Activated CD4-positive, alpha-beta T cell treated with anti-CD3 and anti-CD28 coated beads, Interleukin-2, amount 50 U/mL, for 1 hour (primary cell): ENCODE results near the gene ZBTB43.

Experiments used
- DNase-seq: peaks from one replicate; pipeline ENCODE4 v3.0.0-alpha.2; 2020

ZBTB43 gene

DNA sequence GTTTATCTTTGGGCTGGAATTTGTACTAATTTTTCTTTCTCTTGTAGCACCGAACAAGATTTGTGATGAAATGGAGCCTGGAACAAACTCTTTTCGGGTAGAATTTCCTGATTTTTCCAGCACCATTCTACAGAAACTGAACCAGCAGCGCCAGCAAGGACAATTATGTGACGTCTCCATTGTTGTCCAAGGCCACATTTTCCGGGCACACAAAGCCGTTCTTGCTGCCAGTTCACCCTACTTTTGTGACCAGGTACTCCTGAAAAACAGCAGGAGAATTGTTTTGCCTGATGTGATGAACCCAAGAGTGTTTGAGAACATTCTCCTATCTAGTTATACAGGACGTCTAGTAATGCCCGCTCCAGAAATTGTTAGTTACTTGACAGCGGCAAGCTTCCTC lies 27.6 kb downstream of the ZBTB43 start:
- no peak for DNase-seq

GRCh38 chr9:126833020-126833419 lies 28.2 kb downstream of the ZBTB43 start:
- DNase-seq = no peak

- DNase-seq = no peak
Observed at GRCh38 chr9:126833710-126834345, 29.0 kb downstream of the ZBTB43 start.

DNA sequence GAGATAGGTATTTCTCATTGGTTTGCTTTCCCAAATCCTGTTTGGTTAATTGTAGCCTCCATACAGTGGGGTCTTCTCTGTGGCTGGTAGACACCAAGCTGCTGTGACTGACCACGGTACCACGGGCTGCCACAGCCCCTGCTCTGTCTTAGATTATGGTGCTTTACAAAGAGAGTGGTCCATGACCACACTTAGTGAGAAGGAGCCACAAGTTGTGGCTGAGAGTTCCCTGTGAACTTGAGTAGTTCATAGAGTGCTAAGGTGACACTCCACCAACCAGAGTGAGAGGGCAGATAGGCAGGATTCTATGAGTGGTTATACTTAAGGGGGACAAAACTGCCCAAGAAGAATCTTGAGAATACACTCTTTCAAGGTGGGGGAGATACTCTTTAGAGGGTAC lies 29.8 kb downstream of the ZBTB43 start:
- no peak for DNase-seq

DNA sequence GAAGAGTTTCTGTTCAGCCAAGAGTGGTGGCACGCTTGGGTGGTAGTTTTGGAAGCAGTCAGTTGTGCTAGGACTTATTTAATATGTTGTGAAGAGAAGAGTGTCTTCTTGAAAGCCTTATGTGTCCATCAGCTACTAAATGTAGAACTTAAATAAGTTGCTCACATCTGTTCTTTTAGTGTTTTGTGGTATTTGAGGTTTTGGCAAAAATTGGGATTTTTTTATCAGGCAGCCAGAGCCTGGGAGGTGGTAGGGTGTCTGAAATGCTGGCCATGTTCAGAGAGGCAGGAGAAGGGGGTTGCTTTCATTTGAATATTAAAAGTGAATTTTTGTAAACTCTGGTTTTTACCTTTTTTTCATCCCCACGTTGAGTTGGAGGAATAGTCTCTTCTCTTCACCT lies 31.4 kb downstream of the ZBTB43 start:
- no peak for DNase-seq

- DNase-seq = no peak
Observed at GRCh38 chr9:126838055-126838811, 33.4 kb downstream of the ZBTB43 start.

DNA sequence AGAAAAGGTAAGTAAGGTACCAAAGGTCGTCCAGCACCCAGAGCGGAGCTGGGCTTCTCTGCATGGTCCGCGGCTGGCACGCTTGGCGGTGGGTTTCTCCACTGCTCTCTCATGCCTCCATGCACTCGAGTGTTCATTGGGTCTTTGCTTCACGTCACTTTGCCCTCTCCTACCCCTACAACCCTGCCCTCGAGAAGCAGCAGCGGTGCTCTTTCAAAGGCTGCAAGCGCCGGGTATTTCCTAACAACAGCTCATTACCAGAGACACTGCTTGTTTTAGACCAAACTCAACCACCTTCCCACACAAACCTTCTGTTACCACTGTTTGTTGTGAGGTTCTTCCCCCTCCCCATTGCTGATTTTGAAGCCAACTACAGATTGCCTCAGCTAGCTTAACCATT lies 34.1 kb downstream of the ZBTB43 start:
- DNase-seq = no peak

- DNase-seq = no peak
Observed at GRCh38 chr9:126839301-126839700, 34.5 kb downstream of the ZBTB43 start.

DNA sequence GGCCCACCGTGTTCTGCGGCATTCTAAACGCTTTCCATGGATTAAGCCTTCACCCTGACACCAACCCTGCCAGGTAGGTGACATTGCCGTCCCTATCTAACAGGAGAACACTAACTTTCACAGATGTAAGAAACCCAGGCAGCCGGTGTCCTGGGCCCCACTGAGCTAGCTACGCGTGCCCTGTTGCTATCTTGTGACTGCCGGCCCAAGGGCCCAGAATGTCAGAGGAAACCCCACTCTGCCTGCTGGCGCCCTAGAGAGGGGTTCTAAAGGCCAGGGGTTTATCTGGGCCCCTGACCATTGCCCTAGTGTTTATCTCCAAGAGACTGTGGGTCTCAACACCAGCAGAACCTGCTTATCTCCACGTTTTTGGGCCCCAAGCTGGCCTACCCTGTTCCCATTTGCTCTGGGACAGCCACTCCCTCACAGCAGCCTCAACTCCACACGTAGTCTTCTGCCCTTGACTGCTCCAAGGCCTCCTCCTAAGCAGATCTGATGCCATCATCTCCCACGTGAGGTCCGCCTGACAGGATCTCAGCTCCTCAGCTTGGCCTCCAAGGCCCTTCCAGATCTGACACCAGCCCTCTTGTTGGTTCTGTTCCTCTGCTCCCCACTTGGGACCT lies 37.5 kb downstream of the ZBTB43 start:
- no peak for DNase-seq

- DNase-seq = no peak
Observed at GRCh38 chr9:126842977-126843799, 38.3 kb downstream of the ZBTB43 start.

GRCh38 chr9:126844085-126844484 lies 39.2 kb downstream of the ZBTB43 start:
- no peak for DNase-seq

DNA sequence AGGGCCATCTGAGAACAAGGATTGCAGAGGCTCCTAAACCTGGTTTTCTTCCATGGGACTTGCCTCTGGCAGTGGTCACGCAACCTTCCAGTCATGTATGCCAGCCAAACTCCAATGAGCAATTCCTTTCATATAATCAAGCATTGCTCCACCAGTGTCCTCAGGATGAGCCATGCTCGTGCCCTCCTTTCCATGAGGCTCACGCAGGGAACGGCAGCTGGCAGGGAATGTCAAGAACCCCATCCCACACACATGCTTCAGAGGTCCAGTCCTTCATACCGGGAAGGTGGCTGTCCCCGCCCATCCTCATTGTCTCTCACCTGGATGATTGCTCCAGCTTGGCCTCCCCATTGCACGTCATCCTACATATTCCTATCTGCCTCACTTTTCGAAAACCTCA lies 42.2 kb downstream of the ZBTB43 start:
- no peak for DNase-seq

DNA sequence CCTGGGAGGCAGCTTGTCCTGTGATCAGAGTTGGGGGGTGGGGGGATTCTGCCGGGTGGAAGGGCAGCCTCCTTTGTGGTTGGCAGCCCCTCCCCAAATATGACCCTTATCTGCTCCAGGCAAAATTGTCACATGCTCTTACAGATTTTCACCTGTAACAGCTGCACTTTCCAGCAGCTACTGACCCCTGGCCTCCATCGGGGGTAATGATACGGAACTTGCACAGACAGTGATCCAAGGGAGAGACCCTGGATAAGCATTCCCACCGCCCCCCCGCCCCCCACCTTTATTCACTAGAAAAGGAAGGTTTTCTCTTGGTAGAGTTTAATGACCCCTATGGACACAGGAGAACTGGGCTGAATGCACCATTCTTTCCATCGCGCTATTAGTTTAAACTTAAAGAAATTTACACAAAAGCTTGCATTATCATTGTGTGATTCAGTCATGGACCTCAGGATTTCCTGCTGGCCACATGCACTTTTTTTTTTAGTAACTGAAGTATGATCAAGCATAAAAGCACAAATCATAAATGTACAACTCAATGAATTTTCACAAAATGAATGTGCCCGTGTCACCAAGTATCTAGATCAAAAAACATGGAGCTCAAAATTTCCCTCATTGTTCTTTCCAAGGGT lies 44.9 kb downstream of the ZBTB43 start:
- DNase-seq = no peak

DNA sequence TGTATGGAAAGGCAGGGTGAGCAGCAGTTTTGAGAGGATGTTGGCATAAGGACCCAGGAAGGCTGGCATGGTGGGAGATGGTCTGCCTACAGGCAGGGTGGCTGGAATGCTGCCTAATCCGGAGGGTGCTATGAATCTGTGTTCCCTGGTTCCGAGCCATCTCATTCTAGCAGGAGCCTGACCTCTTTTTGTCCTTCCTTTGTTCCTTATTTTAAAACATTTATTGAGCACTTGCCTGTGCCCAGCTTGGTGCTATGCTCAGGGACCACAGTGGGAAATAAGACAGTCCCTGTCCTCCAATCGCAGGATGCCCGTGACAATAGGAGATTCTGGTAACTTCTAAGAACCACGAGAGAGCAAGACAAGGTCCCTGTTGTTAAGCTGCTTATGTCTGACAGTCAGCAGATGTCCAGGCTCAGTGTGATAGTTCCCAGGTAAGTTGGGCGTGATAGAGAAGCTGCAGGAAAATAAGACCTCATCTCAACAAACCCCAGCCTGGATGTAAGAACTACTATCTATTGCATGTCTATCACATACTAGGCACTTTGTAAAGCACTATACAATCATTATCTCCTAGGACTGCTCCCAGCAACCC lies 46.5 kb downstream of the ZBTB43 start:
- no peak for DNase-seq

GRCh38 chr9:126852086-126852688 lies 47.3 kb downstream of the ZBTB43 start:
- no peak for DNase-seq

- DNase-seq = no peak
Observed at GRCh38 chr9:126853667-126854066, 48.8 kb downstream of the ZBTB43 start.

- no peak for DNase-seq
Observed at GRCh38 chr9:126854734-126855133, 49.9 kb downstream of the ZBTB43 start.

DNA sequence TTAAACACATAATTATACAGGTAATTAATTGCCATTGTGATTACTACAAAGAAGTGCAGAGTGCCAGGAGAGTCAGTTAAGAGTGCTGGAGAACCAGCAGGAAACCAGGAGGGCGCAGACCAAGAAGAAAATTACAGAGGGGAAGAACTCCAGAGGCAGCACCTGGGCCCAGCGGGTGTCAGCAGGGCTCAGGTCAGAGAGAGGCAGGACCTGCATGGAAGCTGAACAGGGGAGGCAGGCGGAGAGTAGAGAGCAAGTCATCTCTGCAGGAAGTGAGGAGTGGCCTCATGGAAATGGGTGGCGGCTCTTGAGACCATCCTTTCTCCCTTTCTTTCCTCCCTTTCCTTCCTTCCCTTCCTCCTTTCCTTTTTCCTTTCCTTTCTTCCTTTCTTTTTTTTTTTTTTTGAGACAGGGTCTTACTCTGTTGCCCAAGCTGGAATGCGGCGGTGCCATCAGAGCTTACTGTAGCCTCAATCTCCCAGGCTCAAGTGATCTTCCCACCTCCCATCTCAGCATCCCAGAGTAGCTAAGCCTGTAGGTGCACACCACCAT lies 51.6 kb downstream of the ZBTB43 start:
- no peak for DNase-seq

DNA sequence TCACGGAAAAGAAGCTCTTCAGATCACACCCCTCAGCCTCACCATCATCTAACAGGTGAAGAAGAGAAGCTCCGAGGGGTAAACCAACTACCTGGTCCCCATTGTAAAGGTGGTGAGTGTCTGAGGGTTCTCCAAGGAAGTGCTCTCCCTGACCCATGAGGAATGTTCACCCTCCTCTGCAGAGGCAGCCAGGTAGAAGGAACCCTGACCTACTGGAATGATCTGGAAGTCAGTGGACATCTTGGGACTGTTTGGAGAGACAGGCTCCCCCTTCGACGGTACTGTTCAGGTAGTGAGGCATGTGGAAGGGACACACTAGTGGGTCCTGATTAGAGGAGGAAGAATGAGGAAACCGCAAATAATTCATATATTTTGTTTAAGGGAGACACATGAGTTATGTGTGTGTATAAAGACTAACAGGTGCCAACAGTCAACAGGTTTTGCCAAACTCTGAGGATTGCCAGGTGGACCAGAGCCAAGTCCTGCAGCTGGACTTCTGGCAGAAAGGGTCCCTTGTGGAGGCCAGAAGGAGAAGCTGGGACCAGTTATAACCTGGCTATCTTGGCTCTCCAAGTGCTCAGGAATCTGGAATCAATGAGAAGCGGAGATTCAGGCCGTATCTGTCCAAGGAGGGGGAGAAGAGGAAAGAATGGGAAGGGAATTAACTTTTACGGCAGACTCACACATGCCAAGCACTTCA lies 52.6 kb downstream of the ZBTB43 start:
- DNase-seq = no peak

- DNase-seq = no peak
Observed at GRCh38 chr9:126859111-126859510, 54.3 kb downstream of the ZBTB43 start.
